ENCODE data around the gene PFKFB1.
"Not testable (repeated sequence)": the region's sequence is repeated elsewhere in the genome, so short reads cannot be mapped to it uniquely, and the experiment has no call there.

PFKFB1 gene

GRCh38 chrX:54992911-54993622 lies 921 bp downstream of the PFKFB1 start:
- DNase-seq, result no peak

DNA sequence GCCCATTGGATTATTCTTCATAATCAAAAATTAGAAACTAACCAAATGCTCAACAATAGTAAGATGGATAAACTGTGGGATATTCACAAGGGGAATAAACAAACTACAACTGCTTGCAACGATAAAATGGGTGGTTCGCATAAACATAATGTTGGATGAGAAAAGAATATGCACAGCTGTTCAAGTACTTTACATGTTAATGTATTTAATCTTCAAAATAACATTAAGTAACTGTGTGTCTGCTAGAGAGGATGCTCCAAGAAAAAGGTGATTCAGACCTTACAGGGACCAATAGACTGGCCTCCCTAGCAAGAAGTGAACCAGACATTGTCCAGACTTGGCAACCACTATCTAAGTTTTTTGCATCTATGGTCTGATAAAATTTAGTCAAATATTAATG lies 2.3 kb downstream of the PFKFB1 start:
- no peak for DNase-seq

DNA sequence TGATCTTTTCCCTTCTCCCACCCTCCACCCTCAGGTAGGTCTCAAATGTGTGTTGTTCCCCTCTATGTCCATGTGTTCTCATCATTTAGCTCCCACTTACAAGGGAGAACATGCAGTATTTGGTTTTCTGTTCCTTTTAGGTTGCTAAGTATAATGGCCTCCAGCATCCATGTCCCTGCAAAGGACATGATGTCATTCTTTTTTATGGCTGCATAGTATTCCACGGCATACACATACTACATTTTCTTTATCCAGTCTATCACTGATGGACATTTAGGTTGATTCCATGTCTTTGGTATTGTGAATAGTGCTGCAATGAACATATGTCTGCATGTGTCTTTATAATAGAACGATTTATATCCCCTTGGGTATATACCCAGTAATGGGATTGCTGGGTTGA lies 10.7 kb downstream of the PFKFB1 start:
- not testable (repeated sequence) for DNase-seq

- no peak for DNase-seq
Measured at GRCh38 chrX:54980334-54980733, 13.7 kb downstream of the PFKFB1 start.

GRCh38 chrX:54979432-54979831 lies 14.6 kb downstream of the PFKFB1 start:
- no peak for DNase-seq

DNA sequence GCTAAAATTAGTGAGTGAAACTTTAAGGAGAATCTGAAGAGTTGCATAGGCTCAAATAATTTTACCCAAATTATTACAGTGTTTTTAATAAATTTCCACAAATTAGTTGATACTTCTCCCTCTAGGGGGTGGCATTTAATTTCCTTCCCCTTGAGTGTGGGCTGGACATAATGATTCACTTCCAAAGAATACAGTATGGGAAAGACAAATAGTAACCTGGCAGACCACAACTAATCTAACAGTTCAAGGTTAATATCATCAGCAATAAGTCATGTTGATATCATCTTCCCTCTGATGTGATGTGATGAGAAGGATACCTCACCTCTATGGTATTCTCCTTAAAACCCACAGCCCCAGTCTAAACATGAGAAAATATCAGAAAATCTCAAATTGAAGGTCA lies 15.5 kb downstream of the PFKFB1 start:
- DNase-seq, result no peak

DNA sequence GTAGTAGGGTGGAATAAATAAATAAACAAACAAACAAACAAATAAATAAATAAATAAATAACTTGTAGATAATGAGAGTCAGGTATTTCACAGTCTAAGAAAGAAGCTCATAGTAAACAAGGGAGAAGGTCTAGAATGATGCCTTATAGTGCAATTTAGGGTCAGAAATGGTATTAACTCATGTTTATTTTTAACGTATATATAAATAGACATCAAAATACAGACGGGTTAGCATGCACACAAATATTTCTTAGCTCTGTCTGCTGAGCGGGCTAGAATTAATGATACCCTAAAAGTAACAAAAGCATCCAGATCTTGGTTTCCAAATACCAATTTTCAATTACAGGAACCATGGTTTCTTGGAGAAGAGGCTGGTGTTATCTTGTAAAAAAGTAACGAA lies 16.6 kb downstream of the PFKFB1 start:
- DNase-seq, result no peak

GRCh38 chrX:54964766-54965497 lies 29.1 kb downstream of the PFKFB1 start:
- no peak for DNase-seq

GRCh38 chrX:54961750-54962149 lies 32.2 kb downstream of the PFKFB1 start:
- no peak for DNase-seq

DNA sequence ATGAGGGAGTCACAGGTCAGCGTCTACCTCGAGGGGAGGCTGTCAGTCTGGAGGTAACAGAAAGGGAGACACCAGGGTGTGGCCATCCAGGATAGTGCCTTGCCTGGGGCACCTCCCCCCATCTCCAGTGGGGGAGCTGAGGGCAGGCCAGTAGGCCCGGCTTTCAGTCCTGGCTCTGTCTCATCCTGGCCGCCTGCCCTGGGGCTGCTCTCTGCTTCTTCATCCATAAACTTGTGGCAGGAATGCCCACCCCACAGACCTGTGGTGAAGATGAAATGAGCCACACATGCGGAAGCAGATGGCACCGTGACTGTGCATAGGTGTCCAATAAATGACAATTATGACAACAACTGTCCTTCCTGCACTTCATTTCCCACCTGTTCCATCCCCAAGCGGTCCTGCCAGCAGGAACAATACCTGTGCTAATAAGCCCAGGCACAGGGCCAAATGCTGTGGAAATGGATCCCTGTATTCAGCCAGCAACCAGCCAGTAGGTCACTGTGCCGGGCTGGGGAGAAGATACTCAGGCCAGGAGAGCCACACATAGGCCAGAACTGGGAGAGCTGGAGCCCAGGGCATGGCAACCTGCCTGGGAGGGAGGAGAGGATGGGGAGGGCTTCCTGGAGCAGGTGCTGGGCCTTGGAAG lies 43.1 kb downstream of the PFKFB1 start:
- no peak for DNase-seq

- DNase-seq, result no peak
Measured at GRCh38 chrX:54945224-54945623, 48.8 kb downstream of the PFKFB1 start.

DNA sequence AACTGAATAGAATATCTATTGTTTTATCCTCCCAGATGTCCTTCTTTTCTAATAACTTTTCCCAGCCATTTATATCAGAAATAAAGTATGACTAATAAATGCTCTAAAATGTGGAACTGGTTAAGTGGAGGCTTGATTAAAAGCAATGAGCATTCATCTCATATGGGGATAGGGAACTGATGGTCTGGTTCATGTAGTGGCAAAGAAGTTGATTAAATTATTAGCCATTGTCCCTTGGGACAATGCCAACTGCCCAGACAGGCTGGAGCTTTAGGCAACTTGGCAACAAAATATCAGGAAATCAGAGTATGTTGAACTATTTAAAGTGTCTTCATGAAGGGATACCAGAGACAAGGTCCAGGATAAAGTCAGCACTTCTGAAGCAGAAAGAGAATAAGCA lies 49.2 kb downstream of the PFKFB1 start:
- DNase-seq, result no peak

- no peak for DNase-seq
Measured at GRCh38 chrX:54937416-54937815, 56.6 kb downstream of the PFKFB1 start.

DNA sequence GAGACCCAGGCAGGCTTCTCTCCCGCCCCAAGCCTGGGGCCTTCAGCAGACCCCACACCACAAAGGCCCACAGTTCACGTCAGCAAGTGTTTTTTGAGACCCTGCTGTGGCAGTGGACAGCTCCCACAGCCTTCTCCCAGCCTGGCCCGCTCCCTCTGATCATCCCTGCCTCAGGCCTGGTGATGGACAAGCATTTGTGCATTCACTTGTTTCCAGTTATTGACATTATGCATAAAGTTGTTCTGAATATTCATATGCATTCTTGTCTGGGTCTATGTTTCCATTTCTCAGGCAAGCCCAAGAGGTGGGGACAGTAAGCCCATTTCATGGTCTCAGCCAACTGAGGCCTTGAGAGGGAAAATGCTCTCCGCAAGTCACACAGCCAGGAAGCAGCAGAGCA lies 58.7 kb downstream of the PFKFB1 start:
- DNase-seq, result no peak

DNA sequence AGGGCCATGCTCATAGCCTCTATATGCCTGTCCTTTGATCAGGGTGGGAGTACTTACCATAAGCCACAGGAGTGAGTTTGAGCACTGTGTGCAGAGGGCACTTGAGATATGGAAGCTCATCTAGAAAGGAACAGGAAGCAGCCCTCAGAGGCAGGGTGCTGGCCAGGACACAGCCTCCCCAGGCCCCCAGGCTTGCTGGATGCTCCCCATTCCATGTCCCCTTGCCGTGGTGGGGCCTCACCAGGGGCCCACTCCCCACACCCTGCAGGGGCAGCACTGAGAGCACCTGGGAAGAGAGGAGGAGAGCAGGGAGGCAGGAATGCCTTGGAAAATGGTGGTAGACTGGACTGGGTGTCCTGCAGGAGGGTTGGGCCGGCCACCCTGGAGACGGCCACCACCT lies 59.1 kb downstream of the PFKFB1 start:
- no peak for DNase-seq

DNA sequence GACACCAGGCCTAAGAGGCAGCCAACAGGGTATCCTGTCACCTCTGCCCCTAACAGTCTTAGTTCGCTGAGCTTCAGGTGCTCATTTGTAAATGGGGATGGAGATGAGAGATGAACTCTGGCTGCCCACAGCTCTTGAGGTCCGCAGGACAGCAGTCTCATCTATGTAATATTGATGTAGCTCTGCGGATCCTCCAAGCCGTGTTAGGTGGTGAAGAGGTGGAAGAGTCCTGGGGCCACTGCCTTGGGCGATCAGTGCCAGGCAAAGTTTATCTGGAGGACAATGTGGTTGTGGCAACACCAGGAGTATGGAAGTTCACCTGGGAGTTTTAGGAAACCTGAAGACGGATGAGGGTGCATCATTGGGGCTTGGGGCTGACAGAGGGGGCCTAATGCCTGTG lies 59.9 kb downstream of the PFKFB1 start:
- no peak for DNase-seq

DNA sequence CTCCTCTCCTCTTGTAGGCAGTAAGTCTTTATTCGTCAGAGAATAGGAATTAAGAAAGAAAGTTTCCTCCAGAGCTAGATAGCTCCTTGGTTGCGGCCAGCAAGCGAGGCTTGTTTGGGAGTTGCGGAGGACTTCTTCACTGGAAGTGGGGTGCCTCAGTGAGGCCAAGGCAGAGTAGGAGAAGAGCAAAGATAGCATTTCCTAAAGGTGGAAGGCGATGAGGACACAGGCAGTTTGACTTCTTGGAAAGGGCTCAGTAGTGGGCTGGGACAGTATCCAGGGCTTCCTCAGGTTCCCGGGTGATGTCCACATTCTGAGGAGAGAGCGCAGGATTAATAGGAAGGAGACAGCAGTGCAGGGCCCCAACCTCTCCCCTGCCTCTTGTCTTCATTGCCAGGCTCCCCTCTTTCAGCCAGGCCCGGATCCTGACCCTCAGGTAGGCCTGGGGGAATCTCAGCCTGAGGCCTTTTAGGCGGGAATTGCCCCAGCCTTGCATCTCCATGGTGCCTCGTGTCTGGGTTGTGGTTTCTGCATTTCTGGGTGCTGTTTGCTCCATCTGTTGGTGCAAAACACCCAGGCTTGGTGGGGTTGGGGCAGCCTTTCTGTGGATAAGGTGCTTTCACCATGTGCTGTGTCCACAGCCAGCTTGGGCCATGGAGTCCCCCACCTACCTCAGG lies 60.7 kb downstream of the PFKFB1 start:
- DNase-seq, result no peak

GRCh38 chrX:54931107-54931506 lies 62.9 kb downstream of the PFKFB1 start:
- DNase-seq, result no peak

GRCh38 chrX:54930291-54931049 lies 63.5 kb downstream of the PFKFB1 start:
- DNase-seq, result no peak

GRCh38 chrX:54928876-54929275 lies 65.1 kb downstream of the PFKFB1 start:
- DNase-seq, result no peak

DNA sequence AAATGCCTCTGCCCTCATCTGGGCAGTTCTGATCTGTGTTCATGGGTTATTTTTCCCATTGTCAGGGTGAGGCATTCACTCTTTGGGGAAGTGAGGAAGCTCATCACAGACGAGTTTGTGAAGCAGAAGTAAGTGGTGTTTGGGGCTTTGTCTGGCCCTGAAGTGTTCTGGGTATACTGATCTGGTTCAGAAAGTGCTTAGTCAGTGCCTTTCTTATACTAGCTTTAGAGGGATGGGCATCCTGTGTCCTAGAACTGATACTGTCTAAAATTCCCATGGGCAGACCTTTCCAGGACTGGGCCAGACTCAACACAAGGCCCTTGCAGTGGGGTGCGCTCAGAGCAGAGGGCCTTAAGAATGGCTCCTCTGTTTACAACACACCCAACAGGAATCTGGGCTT lies 67.0 kb downstream of the PFKFB1 start:
- DNase-seq, result no peak

DNA sequence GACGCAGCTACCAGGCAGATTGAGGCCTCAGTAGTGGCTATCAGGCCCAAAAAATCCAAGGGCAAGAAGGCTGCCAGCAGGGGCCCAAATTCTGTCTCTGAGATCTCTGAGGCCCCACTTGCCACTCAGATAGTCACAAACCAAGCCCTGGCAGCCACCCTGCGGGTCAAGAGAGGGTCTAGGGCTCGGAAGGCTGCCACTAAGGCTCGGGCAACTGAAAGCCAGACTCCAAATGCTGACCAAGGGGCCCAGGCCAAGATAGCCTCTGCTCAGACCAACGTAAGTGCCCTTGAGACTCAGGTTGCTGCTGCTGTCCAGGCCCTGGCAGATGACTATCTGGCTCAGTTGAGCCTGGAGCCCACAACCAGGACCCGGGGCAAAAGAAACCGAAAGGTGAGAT lies 70.6 kb downstream of the PFKFB1 start:
- DNase-seq, result no peak

- DNase-seq, result no peak
Measured at GRCh38 chrX:54922547-54922946, 71.4 kb downstream of the PFKFB1 start.

Data from stimulated activated CD4-positive, alpha-beta T cell treated with anti-CD3 and anti-CD28 coated beads, Interleukin-2, amount 100 ng/mL, for 24 hours (primary cell).